Measurements from ENCODE around the gene DIS3L2.

DNA sequence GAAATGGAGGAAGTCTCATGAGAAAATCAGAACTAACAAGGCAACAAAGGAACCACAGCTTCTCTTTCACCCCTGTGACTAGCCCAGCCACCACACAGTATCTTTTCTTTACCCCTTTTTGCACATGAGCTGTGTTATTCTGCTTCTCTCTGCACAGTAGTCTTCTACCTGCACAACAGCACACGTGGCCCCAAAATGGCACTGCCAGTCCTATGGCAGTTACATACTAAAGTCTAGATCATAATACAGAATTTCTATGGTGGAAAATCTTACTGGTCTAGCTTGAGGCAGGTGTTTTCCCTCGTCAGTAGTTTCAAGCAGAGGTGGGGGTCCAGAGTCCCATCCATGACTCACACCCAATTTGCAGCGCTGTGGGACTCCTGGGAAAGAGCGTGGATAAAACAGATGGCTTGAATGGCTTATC, 177.7 kb downstream of the DIS3L2 start:
- TF ChIP-seq, protein P1, sequence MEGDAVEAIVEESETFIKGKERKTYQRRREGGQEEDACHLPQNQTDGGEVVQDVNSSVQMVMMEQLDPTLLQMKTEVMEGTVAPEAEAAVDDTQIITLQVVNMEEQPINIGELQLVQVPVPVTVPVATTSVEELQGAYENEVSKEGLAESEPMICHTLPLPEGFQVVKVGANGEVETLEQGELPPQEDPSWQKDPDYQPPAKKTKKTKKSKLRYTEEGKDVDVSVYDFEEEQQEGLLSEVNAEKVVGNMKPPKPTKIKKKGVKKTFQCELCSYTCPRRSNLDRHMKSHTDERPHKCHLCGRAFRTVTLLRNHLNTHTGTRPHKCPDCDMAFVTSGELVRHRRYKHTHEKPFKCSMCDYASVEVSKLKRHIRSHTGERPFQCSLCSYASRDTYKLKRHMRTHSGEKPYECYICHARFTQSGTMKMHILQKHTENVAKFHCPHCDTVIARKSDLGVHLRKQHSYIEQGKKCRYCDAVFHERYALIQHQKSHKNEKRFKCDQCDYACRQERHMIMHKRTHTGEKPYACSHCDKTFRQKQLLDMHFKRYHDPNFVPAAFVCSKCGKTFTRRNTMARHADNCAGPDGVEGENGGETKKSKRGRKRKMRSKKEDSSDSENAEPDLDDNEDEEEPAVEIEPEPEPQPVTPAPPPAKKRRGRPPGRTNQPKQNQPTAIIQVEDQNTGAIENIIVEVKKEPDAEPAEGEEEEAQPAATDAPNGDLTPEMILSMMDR (IDR thresholded peaks at IDR 0.05), result no peak
- TF ChIP-seq ZFX (IDR thresholded peaks at IDR 0.05; ENCODE audit: borderline replicate concordance), result no peak
